Measurements from ENCODE around the gene DOCK1.

DOCK1 gene

GRCh38 chr10:127151981-127152699, 246.9 kb downstream of the DOCK1 start:
- TF ChIP-seq, protein P1, sequence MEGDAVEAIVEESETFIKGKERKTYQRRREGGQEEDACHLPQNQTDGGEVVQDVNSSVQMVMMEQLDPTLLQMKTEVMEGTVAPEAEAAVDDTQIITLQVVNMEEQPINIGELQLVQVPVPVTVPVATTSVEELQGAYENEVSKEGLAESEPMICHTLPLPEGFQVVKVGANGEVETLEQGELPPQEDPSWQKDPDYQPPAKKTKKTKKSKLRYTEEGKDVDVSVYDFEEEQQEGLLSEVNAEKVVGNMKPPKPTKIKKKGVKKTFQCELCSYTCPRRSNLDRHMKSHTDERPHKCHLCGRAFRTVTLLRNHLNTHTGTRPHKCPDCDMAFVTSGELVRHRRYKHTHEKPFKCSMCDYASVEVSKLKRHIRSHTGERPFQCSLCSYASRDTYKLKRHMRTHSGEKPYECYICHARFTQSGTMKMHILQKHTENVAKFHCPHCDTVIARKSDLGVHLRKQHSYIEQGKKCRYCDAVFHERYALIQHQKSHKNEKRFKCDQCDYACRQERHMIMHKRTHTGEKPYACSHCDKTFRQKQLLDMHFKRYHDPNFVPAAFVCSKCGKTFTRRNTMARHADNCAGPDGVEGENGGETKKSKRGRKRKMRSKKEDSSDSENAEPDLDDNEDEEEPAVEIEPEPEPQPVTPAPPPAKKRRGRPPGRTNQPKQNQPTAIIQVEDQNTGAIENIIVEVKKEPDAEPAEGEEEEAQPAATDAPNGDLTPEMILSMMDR (IDR thresholded peaks at IDR 0.05; ENCODE audit: extremely low read depth, insufficient read depth, missing control alignments): no peak
- DNase-seq (ENCODE audit: low spot score): no peak
- in situ Hi-C loops (cut with MboI; ENCODE audit: low pct_unique_long_range_greater_than_20kb, low sequenced_read_pairs, unreplicated experiment): no loop called here

DNA sequence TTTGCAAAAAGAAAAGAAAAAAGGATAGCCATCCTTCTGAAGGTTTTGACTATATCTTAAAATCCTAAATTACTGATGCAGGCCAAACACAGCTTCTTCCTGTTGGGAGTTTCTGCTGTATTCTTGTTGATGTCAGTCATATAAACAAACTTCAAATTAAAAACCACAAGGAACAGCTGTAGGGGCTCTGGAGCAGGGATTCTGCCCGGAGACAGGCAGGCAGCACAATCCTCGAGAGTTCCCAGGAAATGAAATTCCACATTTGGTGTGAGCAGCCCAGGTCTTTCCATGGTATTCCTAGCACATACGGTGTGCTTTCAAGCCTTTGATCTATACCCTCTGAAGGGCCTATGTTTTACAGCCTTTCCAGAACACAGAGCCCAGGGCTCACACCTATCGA, 248.0 kb downstream of the DOCK1 start:
- DNase-seq (ENCODE audit: low spot score): no peak
- in situ Hi-C loops (cut with MboI; ENCODE audit: low pct_unique_long_range_greater_than_20kb, low sequenced_read_pairs, unreplicated experiment): no loop called here
- TF ChIP-seq, protein P1 (IDR thresholded peaks at IDR 0.05; ENCODE audit: extremely low read depth, insufficient read depth, missing control alignments): no peak

- TF ChIP-seq, protein P1 (IDR thresholded peaks at IDR 0.05; ENCODE audit: extremely low read depth, insufficient read depth, missing control alignments): no peak
- no peak for DNase-seq (ENCODE audit: low spot score)
- in situ Hi-C loops (cut with MboI; ENCODE audit: low pct_unique_long_range_greater_than_20kb, low sequenced_read_pairs, unreplicated experiment): no loop called here
Measured at GRCh38 chr10:127154831-127155620, 249.8 kb downstream of the DOCK1 start.

DNA sequence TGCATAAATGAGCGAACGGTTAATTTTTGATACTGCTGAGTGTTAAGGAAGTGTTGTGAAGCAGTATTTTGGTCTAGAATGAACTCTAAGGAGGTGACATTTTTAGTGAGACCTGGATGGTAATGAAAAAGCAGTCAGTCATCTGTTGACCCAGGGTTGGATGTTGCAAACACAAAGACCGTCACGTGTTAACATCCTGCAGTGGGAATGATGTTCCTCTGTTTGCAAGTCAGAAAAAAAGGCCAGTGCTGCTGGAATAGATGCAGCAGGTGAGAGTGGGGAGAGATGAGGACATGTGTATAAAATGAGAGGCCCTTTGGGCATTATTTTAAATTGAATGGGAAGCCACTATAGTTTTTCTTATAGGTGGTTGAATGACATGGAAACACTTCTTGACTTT, 251.9 kb downstream of the DOCK1 start:
- DNase-seq (ENCODE audit: low spot score): no peak
- TF ChIP-seq, protein P1 (IDR thresholded peaks at IDR 0.05; ENCODE audit: extremely low read depth, insufficient read depth, missing control alignments): no peak
- in situ Hi-C loops (cut with MboI; ENCODE audit: low pct_unique_long_range_greater_than_20kb, low sequenced_read_pairs, unreplicated experiment): no loop called here

- DNase-seq (ENCODE audit: low spot score): no peak
- in situ Hi-C loops (cut with MboI; ENCODE audit: low pct_unique_long_range_greater_than_20kb, low sequenced_read_pairs, unreplicated experiment): no loop called here
- TF ChIP-seq, protein P1 (IDR thresholded peaks at IDR 0.05; ENCODE audit: extremely low read depth, insufficient read depth, missing control alignments): no peak
Measured at GRCh38 chr10:127157506-127158200, 252.4 kb downstream of the DOCK1 start.

- DNase-seq (ENCODE audit: low spot score): no peak
- in situ Hi-C loops (cut with MboI; ENCODE audit: low pct_unique_long_range_greater_than_20kb, low sequenced_read_pairs, unreplicated experiment): no loop called here
- TF ChIP-seq, protein P1 (IDR thresholded peaks at IDR 0.05; ENCODE audit: extremely low read depth, insufficient read depth, missing control alignments): no peak
Measured at GRCh38 chr10:127158662-127159061, 253.4 kb downstream of the DOCK1 start.
